SU-DHL-6 (cell line): Measurements from ENCODE around the gene CHRM2.
"Not testable (repeated sequence)": the region's sequence is repeated elsewhere in the genome, so short reads cannot be mapped to it uniquely, and the experiment has no call there.

Experiments
- CTCF ChIP-seq: fragments of 200-600 bp; sonication (generic); IDR thresholded peaks from one replicate; pipeline ENCODE4 v1.5.1; 2017; ENCODE audit warnings: antibody characterized with exemption, mild to moderate bottlenecking, low read length, moderate library complexity; ENCODE audit not compliant: insufficient read depth, poor library complexity, severe bottlenecking
- EZH2phosphoT487 ChIP-seq: fragments of 200-600 bp; sonication (generic), shearing (Covaris generic); conservative IDR thresholded peaks from 2 replicates; pipeline ENCODE4 v1.6.1; 2018; ENCODE audit warnings: mild to moderate bottlenecking, antibody characterized with exemption, low read length, moderate library complexity, mixed read lengths

DNA sequence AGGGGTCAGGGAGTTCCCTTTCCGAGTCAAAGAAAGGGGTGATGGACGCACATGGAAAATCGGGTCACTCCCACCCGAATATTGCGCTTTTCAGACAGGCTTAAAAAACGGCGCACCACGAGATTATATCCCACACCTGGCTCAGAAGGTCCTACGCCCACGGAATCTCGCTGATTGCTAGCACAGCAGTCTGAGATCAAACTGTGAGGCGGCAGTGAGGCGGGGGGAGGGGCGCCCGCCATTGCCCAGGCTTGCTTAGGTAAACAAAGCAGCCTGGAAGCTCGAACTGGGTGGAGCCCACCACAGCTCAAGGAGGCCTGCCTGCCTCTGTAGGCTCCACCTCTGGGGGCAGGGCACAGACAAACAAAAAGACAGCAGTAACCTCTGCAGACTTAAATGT, 37.1 kb upstream of the CHRM2 start:
- TF ChIP-seq CTCF, EZH2phosphoT487: not testable (repeated sequence)
